ENCODE results near the gene PAK5. TPM values are rescaled to one million over a fixed set of nuclear protein-coding genes. Genes with fewer than 3 reads are reported as not detected.

The PAK5 gene
- total and polyA plus RNA-seq, 2 donors from 2014 or later, result 0.13 to 0.22 TPM

- no peak overlapping the region for H3K9ac ChIP-seq (ENCODE audit: low read length in 3 of 3)
Measured at GRCh38 chr20:9632265-9632664, 206.6 kb downstream of the PAK5 start.

GRCh38 chr20:9630554-9630953 is 208.3 kb downstream of the PAK5 start:
- DNase-seq, result no peak
- H3K27me3 ChIP-seq (ENCODE audit: control insufficient read depth, insufficient read depth, low read length), result no peaks in the 10 kb centered on the region
- TF ChIP-seq, protein P1, sequence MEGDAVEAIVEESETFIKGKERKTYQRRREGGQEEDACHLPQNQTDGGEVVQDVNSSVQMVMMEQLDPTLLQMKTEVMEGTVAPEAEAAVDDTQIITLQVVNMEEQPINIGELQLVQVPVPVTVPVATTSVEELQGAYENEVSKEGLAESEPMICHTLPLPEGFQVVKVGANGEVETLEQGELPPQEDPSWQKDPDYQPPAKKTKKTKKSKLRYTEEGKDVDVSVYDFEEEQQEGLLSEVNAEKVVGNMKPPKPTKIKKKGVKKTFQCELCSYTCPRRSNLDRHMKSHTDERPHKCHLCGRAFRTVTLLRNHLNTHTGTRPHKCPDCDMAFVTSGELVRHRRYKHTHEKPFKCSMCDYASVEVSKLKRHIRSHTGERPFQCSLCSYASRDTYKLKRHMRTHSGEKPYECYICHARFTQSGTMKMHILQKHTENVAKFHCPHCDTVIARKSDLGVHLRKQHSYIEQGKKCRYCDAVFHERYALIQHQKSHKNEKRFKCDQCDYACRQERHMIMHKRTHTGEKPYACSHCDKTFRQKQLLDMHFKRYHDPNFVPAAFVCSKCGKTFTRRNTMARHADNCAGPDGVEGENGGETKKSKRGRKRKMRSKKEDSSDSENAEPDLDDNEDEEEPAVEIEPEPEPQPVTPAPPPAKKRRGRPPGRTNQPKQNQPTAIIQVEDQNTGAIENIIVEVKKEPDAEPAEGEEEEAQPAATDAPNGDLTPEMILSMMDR (IDR thresholded peaks at IDR 0.05; ENCODE audit: borderline replicate concordance, extremely low read depth, insufficient read depth), result no peak
- H3K4me1 ChIP-seq (ENCODE audit: control insufficient read depth in 2 of 3, insufficient read depth in 2 of 3, low read depth in 1 of 3, low read length in 3 of 3), result no peaks in the 10 kb centered on the region
- no peak overlapping the region for H3K27ac ChIP-seq (ENCODE audit: low read depth in 2 of 2, low read length in 2 of 2)
- H3K36me3 ChIP-seq (ENCODE audit: control insufficient read depth in 2 of 3, insufficient read depth in 3 of 3, low read length in 3 of 3), result no peaks in the 10 kb centered on the region
- intact Hi-C loops (cut with DNase I), result no loop called here
- FAIRE-seq, result no peak
- no peak overlapping the region for H3K4me3 ChIP-seq (ENCODE audit: low read length in 3 of 3)
- H3K9ac ChIP-seq (ENCODE audit: low read length in 3 of 3), result no peak overlapping the region
- no peaks in the 10 kb centered on the region for H3K9me3 ChIP-seq (ENCODE audit: control insufficient read depth in 2 of 3, insufficient read depth in 1 of 3, low read length in 3 of 3)

More at GRCh38 chr20:9632265-9632664, 206.6 kb downstream of the PAK5 start:
- Histone ChIP-seq H3K36me3 (ENCODE audit: control insufficient read depth in 2 of 3, insufficient read depth in 3 of 3, low read length in 3 of 3) (no peaks in the 10 kb centered on the region), H3K4me1 (ENCODE audit: control insufficient read depth in 2 of 3, insufficient read depth in 2 of 3, low read depth in 1 of 3, low read length in 3 of 3) (no peaks in the 10 kb centered on the region), H3K27ac (ENCODE audit: low read depth in 2 of 2, low read length in 2 of 2) (no peak overlapping the region), H3K27me3 (ENCODE audit: control insufficient read depth, insufficient read depth, low read length) (no peaks in the 10 kb centered on the region), H3K9me3 (ENCODE audit: control insufficient read depth in 2 of 3, insufficient read depth in 1 of 3, low read length in 3 of 3) (no peaks in the 10 kb centered on the region), H3K4me3 (ENCODE audit: low read length in 3 of 3) (no peak overlapping the region)
- intact Hi-C loops (cut with DNase I), result no loop called here
- TF ChIP-seq, protein P1 (IDR thresholded peaks at IDR 0.05; ENCODE audit: borderline replicate concordance, extremely low read depth, insufficient read depth), result no peak
- DNase-seq, result no peak
- FAIRE-seq, result no peak

- intact Hi-C loops (cut with DNase I), result no loop called here
- FAIRE-seq, result no peak
Measured at GRCh38 chr20:9629831-9630230, 209.0 kb downstream of the PAK5 start.

More at GRCh38 chr20:9629831-9630230, 209.0 kb downstream of the PAK5 start:
- Histone ChIP-seq H3K27me3 (ENCODE audit: control insufficient read depth, insufficient read depth, low read length) (no peaks in the 10 kb centered on the region), H3K9me3 (ENCODE audit: control insufficient read depth in 2 of 3, insufficient read depth in 1 of 3, low read length in 3 of 3) (no peaks in the 10 kb centered on the region), H3K36me3 (ENCODE audit: control insufficient read depth in 2 of 3, insufficient read depth in 3 of 3, low read length in 3 of 3) (no peaks in the 10 kb centered on the region), H3K4me3 (ENCODE audit: low read length in 3 of 3) (no peak overlapping the region), H3K9ac (ENCODE audit: low read length in 3 of 3) (no peak overlapping the region), H3K4me1 (ENCODE audit: control insufficient read depth in 2 of 3, insufficient read depth in 2 of 3, low read depth in 1 of 3, low read length in 3 of 3) (no peaks in the 10 kb centered on the region), H3K27ac (ENCODE audit: low read depth in 2 of 2, low read length in 2 of 2) (no peak overlapping the region)
- no peak for DNase-seq
- TF ChIP-seq, protein P1 (IDR thresholded peaks at IDR 0.05; ENCODE audit: borderline replicate concordance, extremely low read depth, insufficient read depth), result no peak

Data from kidney (tissue), 14 donors.